ENCODE results near the gene CERT1.
A peak's percentile ranks its signal among the peaks of the same experiment; 100 is the strongest.

CERT1 gene

GRCh38 chr5:75368391-75368790 lies 143.0 kb downstream of the CERT1 start:
- DNase-seq (ENCODE audit: low read depth): no peak
- no peak overlapping the region for H3K4me3 ChIP-seq (ENCODE audit: low read depth, low read length)
- no peak for TF ChIP-seq CTCF (IDR thresholded peaks at IDR 0.05; ENCODE audit: low read depth, low read length, missing control alignments)

GRCh38 chr5:75367401-75367800 lies 144.0 kb downstream of the CERT1 start:
- H3K4me3 ChIP-seq (ENCODE audit: low read depth, low read length): no peak overlapping the region
- no peak for DNase-seq (ENCODE audit: low read depth)
- TF ChIP-seq CTCF (IDR thresholded peaks at IDR 0.05; ENCODE audit: low read depth, low read length, missing control alignments): no peak

GRCh38 chr5:75366787-75367186 lies 144.6 kb downstream of the CERT1 start:
- peak; percentile 37 for DNase-seq (ENCODE audit: low read depth)
- TF ChIP-seq CTCF (IDR thresholded peaks at IDR 0.05; ENCODE audit: low read depth, low read length, missing control alignments): no peak
- H3K4me3 ChIP-seq (ENCODE audit: low read depth, low read length): no peak overlapping the region; the same call in 1 of the 2 replicates

GRCh38 chr5:75365740-75366139 lies 145.7 kb downstream of the CERT1 start:
- TF ChIP-seq CTCF (IDR thresholded peaks at IDR 0.05; ENCODE audit: low read depth, low read length, missing control alignments): no peak
- no peak for DNase-seq (ENCODE audit: low read depth)

GRCh38 chr5:75364571-75365280 lies 146.7 kb downstream of the CERT1 start:
- no peak for TF ChIP-seq CTCF (IDR thresholded peaks at IDR 0.05; ENCODE audit: low read depth, low read length, missing control alignments)
- no peak overlapping the region for H3K4me3 ChIP-seq (ENCODE audit: low read depth, low read length)

More at GRCh38 chr5:75365740-75366139, 145.7 kb downstream of the CERT1 start:
- no peak overlapping the region for H3K4me3 ChIP-seq (ENCODE audit: low read depth, low read length)

GRCh38 chr5:75363726-75364495 lies 147.5 kb downstream of the CERT1 start:
- H3K4me3 ChIP-seq (ENCODE audit: low read depth, low read length): no peak overlapping the region
- no peak for DNase-seq (ENCODE audit: low read depth)
- no peak for TF ChIP-seq CTCF (IDR thresholded peaks at IDR 0.05; ENCODE audit: low read depth, low read length, missing control alignments)

More at GRCh38 chr5:75364571-75365280, 146.7 kb downstream of the CERT1 start:
- no peak for DNase-seq (ENCODE audit: low read depth)
